H9 (cell line): ENCODE measurements around the gene TBC1D9B. TPM values are rescaled to one million over a fixed set of nuclear protein-coding genes. Genes with fewer than 3 reads are reported as not detected.
"Not testable (repeated sequence)": the region's sequence is repeated elsewhere in the genome, so short reads cannot be mapped to it uniquely, and the experiment has no call there.

ENCODE experiments used
- DNase-seq: peaks from one replicate; pipeline ENCODE4 v3.0.0-alpha.2; 2017
- H2AFZ ChIP-seq: one replicate; pipeline ENCODE4 v1.6.1; 2013; ENCODE audit warnings: mild to moderate bottlenecking, low read length, control low read depth, moderate library complexity
- H2AK5ac ChIP-seq: 2 replicates; pipeline ENCODE4 v1.6.1; 2013; ENCODE audit warnings: low read length, control low read depth, mixed read lengths; ENCODE audit not compliant: insufficient read length
- H2BK120ac ChIP-seq: one replicate; pipeline ENCODE4 v1.6.1; 2013; ENCODE audit warnings: low read depth, mild to moderate bottlenecking, low read length, control low read depth, inconsistent platforms; ENCODE audit not compliant: poor library complexity, severe bottlenecking
- H2BK12ac ChIP-seq: 2 replicates; pipeline ENCODE4 v1.6.1; 2013; ENCODE audit warnings: low read length, control low read depth, mixed read lengths, low read depth; ENCODE audit not compliant: insufficient read length
- H2BK15ac ChIP-seq: 2 replicates; pipeline ENCODE4 v1.6.1; 2013; ENCODE audit warnings: low read depth, low read length, control low read depth
- H2BK20ac ChIP-seq: one replicate; pipeline ENCODE4 v1.6.1; 2013; ENCODE audit warnings: low read depth, mild to moderate bottlenecking, low read length, control low read depth, inconsistent platforms; ENCODE audit not compliant: poor library complexity, severe bottlenecking
- H2BK5ac ChIP-seq: 2 replicates; pipeline ENCODE4 v1.6.1; 2013; ENCODE audit warnings: low read length, control low read depth, mixed read lengths; ENCODE audit not compliant: insufficient read length
- H3K14ac ChIP-seq: 2 replicates; pipeline ENCODE4 v1.6.1; 2013; ENCODE audit warnings: low read length, control low read depth; ENCODE audit not compliant: insufficient read depth
- H3K18ac ChIP-seq: 2 replicates; pipeline ENCODE4 v1.6.1; 2013; ENCODE audit warnings: low read depth, mild to moderate bottlenecking, mixed read lengths, low read length, control low read depth; ENCODE audit not compliant: insufficient read length
- H3K23ac ChIP-seq: 2 replicates; pipeline ENCODE4 v1.6.1; 2013; ENCODE audit warnings: low read length, control low read depth, mixed read lengths, low read depth; ENCODE audit not compliant: insufficient read length
- H3K23me2 ChIP-seq: 2 replicates; pipeline ENCODE4 v1.6.1; 2013; ENCODE audit warnings: low read depth, mild to moderate bottlenecking, mixed read lengths, low read length, control low read depth; ENCODE audit not compliant: insufficient read length, poor library complexity, severe bottlenecking
- H3K27ac ChIP-seq: 2 replicates; pipeline ENCODE4 v1.5.1; 2013; ENCODE audit warnings: low read length, control low read depth, mixed read lengths, low read depth; ENCODE audit not compliant: insufficient read length
- H3K27me3 ChIP-seq: 2 replicates; pipeline ENCODE4 v1.6.1; 2013; ENCODE audit warnings: low read length, control low read depth, inconsistent platforms; ENCODE audit not compliant: insufficient read depth
- H3K4ac ChIP-seq: 2 replicates; pipeline ENCODE4 v1.6.1; 2013; ENCODE audit warnings: low read depth, mild to moderate bottlenecking, control low read depth, inconsistent platforms, low read length, moderate library complexity
- H3K4me1 ChIP-seq: 2 replicates; pipeline ENCODE4 v1.6.1; 2013; ENCODE audit warnings: low read length, control low read depth, inconsistent platforms; ENCODE audit not compliant: insufficient read depth
- H3K4me2 ChIP-seq: 2 replicates; pipeline ENCODE4 v1.6.1; 2013; ENCODE audit warnings: low read length, control low read depth, mixed read lengths; ENCODE audit not compliant: insufficient read length, insufficient read depth
- H3K56ac ChIP-seq: 2 replicates; pipeline ENCODE4 v1.6.1; 2013; ENCODE audit warnings: low read depth, mild to moderate bottlenecking, mixed read lengths, low read length, control low read depth; ENCODE audit not compliant: insufficient read length
- H3K79me1 ChIP-seq: 2 replicates; pipeline ENCODE4 v1.6.1; 2013; ENCODE audit warnings: low read depth, mild to moderate bottlenecking, moderate library complexity, low read length, control low read depth, inconsistent platforms; ENCODE audit not compliant: insufficient read depth, poor library complexity, severe bottlenecking
- H3K79me2 ChIP-seq: 2 replicates; pipeline ENCODE4 v1.6.1; 2013; ENCODE audit warnings: low read length, control low read depth, inconsistent platforms; ENCODE audit not compliant: insufficient read depth
- H3K9ac ChIP-seq: 2 replicates; pipeline ENCODE4 v1.6.1; 2013; ENCODE audit warnings: low read length, control low read depth, mixed read lengths; ENCODE audit not compliant: insufficient read length; ENCODE audit errors: extremely low read depth
- H3K9me3 ChIP-seq: one replicate; pipeline ENCODE4 v1.6.1; 2013; ENCODE audit warnings: low read depth, low read length, inconsistent platforms; ENCODE audit not compliant: control insufficient read depth
- H3T11ph ChIP-seq: one replicate; pipeline ENCODE4 v1.6.1; 2013; ENCODE audit warnings: mild to moderate bottlenecking, low read length, control low read depth, inconsistent platforms
- H4K20me1 ChIP-seq: one replicate; pipeline ENCODE4 v1.6.1; 2013; ENCODE audit not compliant: control insufficient read depth, insufficient read length, insufficient read depth
- H4K5ac ChIP-seq: 2 replicates; pipeline ENCODE4 v1.6.1; 2013; ENCODE audit warnings: low read depth, mild to moderate bottlenecking, mixed read lengths, low read length, control low read depth; ENCODE audit not compliant: insufficient read length
- H4K8ac ChIP-seq: replicated peaks from 2 replicates; pipeline ENCODE4 v1.6.1; 2013; ENCODE audit warnings: low read length, control low read depth, mixed read lengths, low read depth; ENCODE audit not compliant: insufficient read length
- H4K91ac ChIP-seq: 2 replicates; pipeline ENCODE4 v1.6.1; 2013; ENCODE audit warnings: low read depth, mild to moderate bottlenecking, moderate library complexity, mixed read lengths, low read length, control low read depth; ENCODE audit not compliant: insufficient read length
- H3K27ac Mint-ChIP-seq, 3 experiments: 2 replicates in 2 of 3; 3 replicates in 1 of 3; pipeline ENCODE4 v1.8.0; 2020 to 2021; ENCODE audit warnings: mixed read lengths in 3 of 3, mild to moderate bottlenecking in 1 of 3, moderate library complexity in 1 of 3
- H3K27me3 Mint-ChIP-seq: 2 replicates; pipeline ENCODE4 v1.8.0; 2021; ENCODE audit warnings: low read depth, mild to moderate bottlenecking, moderate library complexity, mixed read lengths
- H3K36me3 Mint-ChIP-seq, 3 experiments: 2 replicates in 2 of 3; 3 replicates in 1 of 3; pipeline ENCODE4 v1.8.0; 2020 to 2021; ENCODE audit warnings: low read depth in 3 of 3, mixed read lengths in 3 of 3; ENCODE audit not compliant: insufficient read depth in 1 of 3
- H3K4me1 Mint-ChIP-seq, 2 experiments: 2 replicates each; pipeline ENCODE4 v1.8.0; 2020; ENCODE audit warnings: mixed read lengths in 2 of 2
- H3K4me3 Mint-ChIP-seq, 2 experiments: 2 replicates in 1 of 2; 3 replicates in 1 of 2; pipeline ENCODE4 v1.8.0; 2020 to 2021; ENCODE audit warnings: mild to moderate bottlenecking in 2 of 2, mixed read lengths in 2 of 2, moderate library complexity in 1 of 2
- H3K9me3 Mint-ChIP-seq, 2 experiments: 2 replicates in 1 of 2; 3 replicates in 1 of 2; pipeline ENCODE4 v1.8.0; 2020; ENCODE audit warnings: mild to moderate bottlenecking in 2 of 2, mixed read lengths in 2 of 2, moderate library complexity in 1 of 2
- CTCF ChIP-seq: fragments of 200-600 bp; sonication (generic); conservative IDR thresholded peaks from 3 replicates; pipeline ENCODE4 v1.8.0; 2021; ENCODE audit warnings: antibody characterized with exemption, mild to moderate bottlenecking
- WGBS: extraction: QIAGEN DNeasy Blood & Tissue Kit; methylation state at CpG from one replicate; pipeline ENCODE4 v1.1.7; 2013; ENCODE audit warnings: missing lambda C conversion rate, low lambda C conversion rate, mixed read lengths; ENCODE audit not compliant: insufficient read length; ENCODE audit errors: extremely low coverage; 5-methylcytosine and 5-hydroxymethylcytosine counted together
- total RNA-seq: library from RNA; stranded (reverse); gene quantifications from 2 replicates; pipeline ENCODE4 v1.2.1, GENCODE V29; 2021

The TBC1D9B gene
- total RNA-seq, 1 experiment from 2014 or later: 62.1 TPM

GRCh38 chr5:179836225-179837019 is 71.3 kb downstream of the TBC1D9B start:
- no peaks in the 10 kb centered on the region for H3K9me3 ChIP-seq
- H2AFZ ChIP-seq: no peak overlapping the region
- no peak overlapping the region for H3T11ph ChIP-seq
- no peaks in the 10 kb centered on the region for H3K4me1 ChIP-seq
- no CpG with 5 or more reads among the region's 19 CpGs for WGBS
- Mint-ChIP-seq H3K36me3 (peaks cover 54 to 92% (median 84%) of the 10 kb centered on the region in 3 experiments), H3K27ac (peak overlapping the region in 2 of 3 experiments; percentile 4 to 49; a peak in 3 of 7 replicates), H3K4me3 (no peak overlapping the region), H3K4me1 (no peaks in the 10 kb centered on the region), H3K9me3 (peaks cover 5 to 14% of the 10 kb centered on the region in 2 experiments; a peak in 3 of 5 replicates), H3K27me3 (no peaks in the 10 kb centered on the region; the same call in 1 of the 2 replicates)
- H3K23ac ChIP-seq: no peak overlapping the region
- H3K79me1 ChIP-seq: no peaks in the 10 kb centered on the region
- H2BK5ac ChIP-seq: no peak overlapping the region
- H4K5ac ChIP-seq: no peak overlapping the region
- no peak overlapping the region for H3K56ac ChIP-seq
- no peak overlapping the region for H2BK12ac ChIP-seq
- H2BK120ac ChIP-seq: no peak overlapping the region
- no peak overlapping the region for H3K4me2 ChIP-seq
- H3K18ac ChIP-seq: no peak overlapping the region
- H2BK20ac ChIP-seq: no peak overlapping the region
- H3K79me2 ChIP-seq: no peaks in the 10 kb centered on the region
- no peak for TF ChIP-seq CTCF
- H3K27ac ChIP-seq: no peak overlapping the region
- no peak overlapping the region for H3K9ac ChIP-seq
- no peaks in the 10 kb centered on the region for H3K27me3 ChIP-seq
- H2AK5ac ChIP-seq: no peak overlapping the region
- H4K8ac ChIP-seq: no peak overlapping the region
- H4K20me1 ChIP-seq: no peaks in the 10 kb centered on the region
- H3K14ac ChIP-seq: no peak overlapping the region; the same call in 1 of the 2 replicates
- no peaks in the 10 kb centered on the region for H3K23me2 ChIP-seq
- no peak overlapping the region for H4K91ac ChIP-seq
- H3K4ac ChIP-seq: no peak overlapping the region
- no peak overlapping the region for H2BK15ac ChIP-seq
- DNase-seq: no peak

- no CpG with 5 or more reads among the region's 28 CpGs for WGBS
- not testable (repeated sequence) for H3K4me1 ChIP-seq, H3K27me3 ChIP-seq, H3K9ac ChIP-seq, H3K14ac ChIP-seq, H3K79me1 ChIP-seq, DNase-seq, H2BK12ac ChIP-seq, H4K5ac ChIP-seq, H3K23ac ChIP-seq, H3K27me3 Mint-ChIP-seq, H3K4me1 Mint-ChIP-seq, H2BK20ac ChIP-seq, H4K8ac ChIP-seq, H3K56ac ChIP-seq, H2BK15ac ChIP-seq, H4K20me1 ChIP-seq, H2AFZ ChIP-seq, H4K91ac ChIP-seq, H3K4ac ChIP-seq, H2BK120ac ChIP-seq, H3K27ac ChIP-seq, H2AK5ac ChIP-seq, H3K23me2 ChIP-seq, H3K27ac Mint-ChIP-seq, H3T11ph ChIP-seq, H3K18ac ChIP-seq, H3K79me2 ChIP-seq, H2BK5ac ChIP-seq, H3K4me3 Mint-ChIP-seq, H3K4me2 ChIP-seq, H3K9me3 ChIP-seq
- Mint-ChIP-seq H3K9me3 (peaks cover 5 to 14% of the 10 kb centered on the region in 2 experiments; a peak in 4 of 5 replicates), H3K36me3 (peaks cover 59 to 93% (median 84%) of the 10 kb centered on the region in 3 experiments)
These were observed 72.8 kb downstream of the TBC1D9B start for GRCh38 chr5:179834871-179835270.
